UCSD-AML1 (cell line): Measurements from ENCODE around the gene GPR25.
"Not testable (repeated sequence)": the region's sequence is repeated elsewhere in the genome, so short reads cannot be mapped to it uniquely, and the experiment has no call there.

Source experiments
- DNase-seq: peaks from one replicate; lab custom pipeline; 2025; ENCODE audit not compliant: unreplicated experiment; lab: John Stamatoyannopoulos, UW

The GPR25 gene

DNA sequence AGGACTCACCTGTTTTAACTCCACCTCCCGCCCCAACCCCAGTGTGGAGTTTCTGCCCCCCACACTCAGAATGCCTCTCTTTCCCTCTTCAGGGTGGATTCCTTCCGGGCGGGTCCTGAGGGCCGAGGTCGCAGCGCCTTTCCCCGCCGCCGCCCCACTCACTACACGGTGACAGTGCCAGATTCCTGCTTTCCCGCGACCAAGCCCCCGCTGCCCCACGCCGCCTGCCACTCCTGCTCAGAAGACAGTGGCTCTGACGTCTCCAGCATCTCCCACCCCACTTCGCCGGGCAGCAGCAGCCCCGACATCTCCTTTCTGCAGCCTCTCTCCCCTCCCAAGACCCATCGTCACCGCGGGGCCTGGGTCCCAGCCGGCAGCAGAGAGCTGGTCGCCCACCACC is 38.6 kb downstream of the GPR25 start:
- DNase-seq: no peak

DNA sequence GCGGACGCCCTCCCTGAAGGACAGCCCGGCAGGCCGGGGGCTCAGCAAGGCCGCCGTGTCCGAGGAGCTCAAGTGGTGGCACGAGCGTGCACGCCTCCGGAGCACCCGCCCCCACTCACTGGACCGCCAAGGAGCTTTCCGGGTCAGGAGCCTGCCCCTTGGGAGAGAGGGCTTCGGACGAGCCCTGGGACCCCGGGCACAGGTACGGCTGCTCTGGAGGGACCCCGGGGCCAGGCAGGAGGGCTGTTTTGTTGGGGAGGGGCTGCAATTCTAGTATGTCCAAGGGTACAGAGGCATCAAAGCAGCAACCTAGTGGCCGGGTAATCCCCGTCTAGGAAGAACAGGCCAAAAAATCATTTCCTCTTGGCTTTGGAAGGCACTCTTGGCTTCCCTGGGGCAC is 39.2 kb downstream of the GPR25 start:
- DNase-seq: not testable (repeated sequence)

DNA sequence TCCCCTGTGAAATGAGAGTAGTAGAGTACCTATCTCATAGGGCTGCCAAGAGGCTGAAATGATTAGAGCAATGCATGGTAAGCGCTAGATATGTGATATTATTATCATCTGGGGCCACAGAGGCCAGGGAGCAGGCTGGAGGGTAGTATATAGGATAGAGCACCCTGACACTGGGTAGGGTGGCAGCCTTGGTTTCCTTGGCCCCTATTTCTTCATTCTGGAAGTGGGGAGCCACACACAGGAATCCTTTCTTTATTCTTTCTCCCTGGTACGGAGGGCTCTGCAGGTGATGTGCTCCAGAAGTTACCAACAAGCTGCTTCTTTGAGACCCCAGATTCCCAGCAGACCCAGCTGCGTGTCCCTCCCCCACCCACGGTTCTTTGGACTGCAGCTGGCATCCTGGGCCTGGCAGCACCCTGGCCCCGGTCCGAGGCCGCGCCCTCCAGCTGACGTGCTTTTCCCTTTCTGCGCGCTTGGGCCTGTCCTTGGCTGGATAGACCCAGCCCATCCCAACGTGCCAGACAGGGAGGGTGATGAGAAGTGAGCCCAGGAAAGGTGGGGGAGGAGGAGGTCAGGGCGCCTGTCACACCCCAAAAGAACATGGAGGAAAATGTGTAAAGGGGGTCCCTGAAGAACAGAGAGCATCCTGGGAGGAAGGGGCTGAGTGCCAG is 40.1 kb downstream of the GPR25 start:
- no peak for DNase-seq

DNA sequence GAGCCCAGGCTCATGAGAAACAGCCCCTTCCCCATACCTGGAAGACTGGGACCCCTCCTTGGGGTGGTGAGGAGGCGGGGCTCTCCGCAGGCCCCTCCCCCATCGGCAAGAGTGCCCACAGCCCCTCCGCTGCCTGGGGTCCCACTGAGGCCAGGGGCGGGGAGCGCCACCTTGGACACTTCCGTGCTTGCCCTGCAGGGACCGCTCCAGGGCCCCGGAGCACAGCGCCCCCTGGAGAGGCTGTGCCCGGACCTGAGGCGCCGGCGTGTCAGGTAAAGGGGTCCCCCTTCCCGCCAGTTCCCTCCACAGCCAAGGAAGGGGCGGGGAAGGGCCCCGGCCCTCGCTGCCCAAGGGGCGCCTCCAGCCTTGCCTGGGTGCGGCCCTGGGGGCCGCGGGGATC is 43.4 kb downstream of the GPR25 start:
- no peak for DNase-seq

DNA sequence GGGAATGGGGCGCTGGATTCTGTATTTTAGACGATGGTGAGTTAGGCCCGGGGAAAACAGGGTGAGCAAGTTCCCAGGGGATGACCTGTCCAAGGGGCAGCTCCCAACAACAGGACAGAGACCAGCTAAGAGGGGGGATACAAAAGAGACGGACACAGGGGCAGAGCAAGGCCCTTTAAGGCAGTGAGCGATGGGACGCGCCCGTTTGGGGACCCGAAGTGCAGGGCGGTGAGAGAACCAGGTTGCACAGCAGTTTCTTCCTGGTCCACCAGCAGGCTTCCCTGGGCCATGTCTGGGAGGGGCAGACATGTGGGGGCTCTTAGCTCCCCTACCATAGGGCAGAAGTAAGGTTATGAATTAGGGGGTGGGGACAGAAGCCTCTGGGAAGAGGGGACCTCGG is 43.9 kb downstream of the GPR25 start:
- DNase-seq: no peak

DNA sequence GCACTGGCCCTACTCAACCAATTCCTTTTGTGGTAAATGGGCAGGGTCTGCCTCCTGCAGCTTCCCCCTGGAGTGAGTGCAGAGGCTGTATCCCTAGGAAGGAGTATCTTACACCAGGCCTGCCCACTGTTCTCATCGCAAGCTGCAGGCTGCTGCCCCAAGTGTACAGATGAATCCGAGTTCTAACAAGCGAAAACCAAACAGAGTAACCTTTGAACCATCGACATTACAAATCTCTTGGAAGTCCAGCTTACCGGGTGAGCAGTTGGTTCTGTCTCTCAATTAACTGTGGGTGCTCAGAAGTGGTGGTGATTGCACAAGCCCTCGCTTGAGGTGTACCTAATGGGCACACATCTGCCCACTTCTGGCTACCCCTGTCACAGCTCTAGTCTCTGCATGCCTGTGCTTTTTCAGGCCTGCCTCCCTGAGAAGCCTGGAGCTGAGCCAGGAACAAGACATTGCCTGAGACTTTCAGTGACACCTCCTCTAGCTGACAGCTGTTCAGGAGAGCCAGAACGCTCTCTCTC is 44.6 kb downstream of the GPR25 start:
- no peak for DNase-seq

DNA sequence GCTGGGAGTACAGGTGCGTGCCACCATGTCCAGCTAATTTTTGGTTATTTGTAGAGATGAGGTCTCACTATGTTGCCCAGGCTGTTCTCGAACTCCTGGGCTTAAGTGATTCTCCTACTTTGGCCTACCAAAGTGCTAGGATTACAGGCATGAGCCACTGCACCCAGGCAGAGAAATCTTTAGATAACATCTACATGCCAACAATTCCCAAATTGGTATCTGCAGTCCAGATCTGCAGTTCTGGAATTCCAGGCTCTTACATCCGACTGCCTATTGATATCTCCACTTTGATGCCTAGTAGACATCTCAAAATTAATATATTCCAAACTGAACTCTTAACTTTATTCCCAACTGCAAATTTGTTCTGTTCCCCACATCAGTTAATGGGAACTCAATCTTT is 45.2 kb downstream of the GPR25 start:
- DNase-seq: no peak

DNA sequence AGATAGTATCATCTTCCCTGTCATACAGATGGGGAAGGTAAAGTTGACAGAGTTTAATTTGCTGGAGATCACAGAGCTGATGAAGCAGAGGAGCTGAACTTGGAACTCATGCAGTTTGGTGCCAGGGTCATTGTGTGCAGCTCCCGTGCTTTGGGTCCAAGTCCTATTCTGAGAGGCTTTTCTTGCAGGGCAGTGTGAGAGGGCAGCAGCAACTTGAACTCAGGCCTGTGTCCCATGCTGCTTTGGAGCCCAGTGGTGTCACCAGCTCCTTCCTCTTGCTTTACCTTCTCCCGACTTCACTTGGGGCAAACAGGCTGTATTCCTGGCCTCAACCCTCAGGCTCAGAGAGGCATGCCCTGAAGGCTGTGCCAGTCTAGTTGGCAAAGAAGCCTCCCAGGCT is 46.6 kb downstream of the GPR25 start:
- no peak for DNase-seq

DNA sequence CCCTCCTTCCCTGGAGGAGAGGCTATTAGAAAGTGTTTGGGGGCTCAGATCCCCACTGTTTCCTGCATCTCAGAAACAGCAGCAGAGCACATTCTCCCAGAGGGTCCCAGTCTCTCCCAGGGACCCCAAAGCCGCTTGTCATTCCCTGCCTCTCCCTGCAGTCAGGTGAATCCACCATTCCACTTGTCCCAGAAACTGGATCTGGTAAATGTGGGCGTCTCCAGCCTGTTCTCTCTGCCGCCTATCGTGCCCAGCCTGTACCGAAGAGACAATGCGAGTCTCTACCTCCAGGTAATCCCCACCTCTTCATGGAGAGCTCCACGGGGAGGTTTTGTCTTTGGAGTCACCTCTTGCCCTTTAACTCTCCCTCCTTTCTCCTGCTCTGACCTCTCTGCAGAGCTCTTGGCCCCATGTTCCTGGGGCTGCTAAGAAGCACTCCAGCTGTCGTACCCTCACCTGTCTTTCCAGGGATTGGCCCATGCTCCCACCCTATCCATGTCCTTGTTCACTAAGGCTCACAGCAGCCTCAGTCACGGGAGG is 48.9 kb downstream of the GPR25 start:
- no peak for DNase-seq

DNA sequence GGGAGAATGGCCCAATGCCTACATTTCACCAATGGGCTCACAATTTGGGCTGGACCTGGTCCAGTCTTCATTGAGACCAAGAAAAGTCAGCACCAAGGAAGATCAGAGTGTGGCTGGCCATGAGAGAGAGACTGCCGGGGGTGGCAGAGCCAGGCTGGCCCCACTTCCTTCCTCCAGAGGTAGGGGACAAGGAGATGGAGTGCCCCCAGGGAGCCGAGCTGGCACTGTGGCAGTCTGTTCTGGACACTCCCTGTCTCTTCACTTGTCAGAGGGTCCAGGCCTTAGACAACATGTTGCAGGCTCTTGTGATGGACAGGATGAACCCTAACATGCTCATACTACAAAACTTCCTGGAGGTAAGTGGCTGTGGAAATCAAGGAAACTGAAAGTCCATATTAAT is 49.6 kb downstream of the GPR25 start:
- DNase-seq: no peak

DNA sequence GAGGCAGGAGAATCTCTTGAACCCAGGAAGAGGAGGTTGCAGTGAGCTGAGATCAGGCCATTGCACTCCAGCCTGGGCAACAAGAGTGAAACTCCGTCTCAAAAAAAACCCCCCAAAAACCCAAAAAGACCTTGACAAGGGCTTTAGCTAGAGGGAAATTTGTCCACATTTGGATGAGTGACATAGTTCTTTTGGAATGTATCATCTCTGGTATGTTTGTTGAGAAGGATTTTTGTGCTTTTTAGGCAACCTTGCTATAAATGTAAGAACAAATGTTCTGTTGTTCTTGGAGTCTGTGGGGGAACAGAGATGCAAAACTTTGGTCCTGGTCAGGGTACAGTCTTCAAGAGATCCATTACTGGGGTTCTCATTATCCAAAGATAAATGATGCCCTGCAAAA is 50.8 kb downstream of the GPR25 start:
- DNase-seq: no peak
